NCI-H510A (cell line): Measurements from ENCODE around the gene DCAF5.
A peak's percentile ranks its signal among the peaks of the same experiment; 100 is the strongest.

Experiments
- DNase-seq: peaks from one replicate; lab custom pipeline; 2025; lab: John Stamatoyannopoulos, UW

Gene DCAF5

DNA sequence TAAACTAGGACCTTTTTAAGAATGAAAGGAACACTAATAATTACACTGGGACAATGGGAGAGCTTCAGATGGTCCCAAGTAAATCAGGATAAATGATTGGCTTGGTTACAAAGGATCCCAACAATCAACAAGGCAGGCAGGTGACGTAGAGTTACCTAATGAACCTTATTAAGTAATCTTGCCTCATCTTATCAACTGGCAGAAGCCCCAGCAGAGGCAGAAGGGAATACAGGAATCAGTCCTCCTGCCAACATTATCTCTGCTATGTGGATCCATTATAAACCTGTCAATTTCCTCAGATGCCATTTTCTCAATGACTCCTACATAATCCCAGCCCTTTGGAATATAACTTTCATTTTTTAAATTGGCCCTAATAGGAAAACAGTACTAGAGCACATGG is 11.4 kb downstream of the DCAF5 start:
- DNase-seq, result no peak

DNA sequence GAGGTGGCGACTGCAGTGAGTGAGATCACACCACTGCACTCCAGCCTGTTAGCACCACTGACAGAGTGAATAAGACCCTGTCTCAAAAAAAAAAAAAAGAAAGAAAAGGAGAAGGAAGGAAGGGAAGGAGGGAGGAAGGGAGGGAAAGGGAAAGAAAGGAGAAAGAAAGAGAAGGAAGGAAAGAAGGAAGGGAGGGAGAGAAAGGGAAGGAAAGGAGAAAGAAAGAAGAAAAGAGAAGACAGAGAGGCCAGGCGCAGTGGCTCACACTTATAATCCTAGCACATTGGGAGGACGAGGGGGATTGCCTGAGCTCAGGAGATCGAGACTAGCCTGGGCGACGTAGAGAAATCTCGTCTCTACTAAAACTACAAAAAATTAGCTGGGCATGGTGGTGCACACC is 13.2 kb downstream of the DCAF5 start:
- DNase-seq, result no peak

DNA sequence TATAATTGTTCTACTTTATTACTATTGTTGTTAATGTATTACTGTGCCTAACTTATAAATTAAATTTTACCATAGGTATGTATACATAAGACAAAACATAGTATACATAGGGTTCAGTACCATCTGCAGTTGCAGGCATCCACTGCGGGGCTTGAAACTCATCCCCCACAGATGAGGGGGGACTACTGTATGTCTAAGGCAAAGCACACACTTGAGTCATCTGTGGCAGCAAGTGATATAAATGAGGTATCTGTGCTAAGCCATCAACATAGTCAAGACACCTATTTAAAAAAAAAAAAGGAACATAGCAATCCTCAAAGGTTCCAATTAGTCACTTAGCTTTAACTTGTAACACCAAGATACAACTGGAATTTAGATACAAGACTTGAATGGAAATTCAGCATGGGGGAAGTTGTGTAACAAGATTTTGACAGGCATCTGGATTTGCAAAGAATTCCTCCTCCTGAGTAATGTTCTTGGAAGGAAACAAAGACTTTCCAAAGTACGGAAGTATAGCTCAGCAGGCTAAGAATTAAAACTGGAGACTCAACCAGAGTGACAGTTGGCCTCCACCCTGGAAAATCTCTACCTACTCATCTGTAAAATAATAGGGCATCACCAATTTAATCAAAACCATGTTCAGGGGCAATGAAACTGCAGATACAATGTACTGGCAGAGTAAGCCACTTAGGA is 14.9 kb downstream of the DCAF5 start:
- no peak for DNase-seq

DNA sequence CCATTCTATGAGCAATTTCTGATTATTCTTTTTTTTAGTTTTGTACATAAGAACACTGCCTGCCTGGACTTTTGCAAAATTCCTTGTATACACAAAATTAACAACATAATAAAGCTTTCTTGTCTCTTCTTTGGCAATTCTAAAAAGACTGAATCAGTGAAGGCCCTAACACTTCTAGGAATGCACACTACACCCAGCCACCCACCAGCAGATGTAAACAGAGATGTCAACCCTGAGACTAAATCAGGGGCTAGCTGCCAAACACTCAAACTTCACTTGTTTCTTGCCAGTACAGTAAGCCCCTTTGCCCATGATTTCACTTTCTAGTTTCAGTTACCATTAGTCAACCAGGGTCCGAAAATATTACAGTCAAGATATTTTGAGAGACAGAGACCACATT is 15.5 kb downstream of the DCAF5 start:
- DNase-seq, result no peak

DNA sequence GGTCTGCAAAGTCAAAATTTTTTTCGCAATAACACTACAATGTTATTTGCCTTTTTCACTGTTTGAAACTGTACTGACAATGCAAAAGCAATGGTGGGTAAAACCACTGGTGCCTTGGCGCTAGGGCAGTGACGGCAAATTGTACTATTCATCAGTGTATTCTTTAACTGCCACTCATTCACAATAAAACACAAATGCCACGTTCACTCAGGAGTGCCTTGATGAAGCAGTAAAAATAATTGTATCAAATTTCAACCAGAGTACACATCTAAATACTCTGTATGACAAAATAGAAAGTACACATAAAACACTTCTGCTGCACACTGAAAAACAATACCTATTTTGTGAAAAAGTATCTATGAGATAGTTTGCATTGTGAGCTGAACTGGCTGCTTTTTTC is 17.8 kb downstream of the DCAF5 start:
- no peak for DNase-seq

DNA sequence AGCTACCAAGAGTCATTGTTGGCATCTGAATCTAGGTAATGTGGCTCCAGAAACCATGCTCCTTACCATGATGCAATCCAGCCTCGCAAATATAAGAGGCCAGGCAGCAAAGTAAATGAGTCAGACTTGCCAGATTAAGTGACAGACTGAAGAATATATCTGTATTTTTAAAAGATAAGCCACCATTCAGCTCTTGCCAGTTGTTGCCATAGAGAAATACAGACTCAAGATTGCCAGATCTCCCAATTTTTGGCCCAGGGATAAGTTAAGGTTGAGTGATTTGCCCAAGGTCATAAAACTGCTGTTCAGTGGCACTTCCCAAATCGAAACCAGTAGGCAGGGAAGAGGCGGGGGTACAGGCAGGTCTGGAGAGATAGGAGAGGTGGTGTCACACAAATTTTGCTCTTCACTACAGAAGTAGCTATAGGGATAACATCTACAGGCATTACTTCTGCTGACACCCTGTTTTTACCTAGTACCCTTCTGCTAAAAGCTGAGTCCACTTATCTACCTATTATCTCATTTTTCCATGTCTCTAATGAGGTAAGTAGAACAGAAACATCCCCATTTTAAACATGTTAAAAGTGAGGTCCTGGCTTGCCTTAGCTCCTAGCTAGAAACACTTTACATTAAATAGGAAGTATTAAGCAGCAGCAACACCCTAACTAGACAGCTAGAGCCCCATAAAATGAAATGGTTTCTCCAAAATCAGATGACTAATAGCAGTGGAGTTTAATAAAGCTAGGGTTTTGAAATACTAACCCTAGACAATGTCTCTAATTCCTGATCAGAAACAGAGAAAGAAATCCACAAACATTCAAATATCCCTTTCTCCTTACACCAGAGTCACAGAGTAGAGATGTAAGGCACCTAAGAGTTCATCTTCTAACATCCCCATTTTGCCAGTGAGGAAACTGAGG is 19.5 kb downstream of the DCAF5 start:
- no peak for DNase-seq

DNA sequence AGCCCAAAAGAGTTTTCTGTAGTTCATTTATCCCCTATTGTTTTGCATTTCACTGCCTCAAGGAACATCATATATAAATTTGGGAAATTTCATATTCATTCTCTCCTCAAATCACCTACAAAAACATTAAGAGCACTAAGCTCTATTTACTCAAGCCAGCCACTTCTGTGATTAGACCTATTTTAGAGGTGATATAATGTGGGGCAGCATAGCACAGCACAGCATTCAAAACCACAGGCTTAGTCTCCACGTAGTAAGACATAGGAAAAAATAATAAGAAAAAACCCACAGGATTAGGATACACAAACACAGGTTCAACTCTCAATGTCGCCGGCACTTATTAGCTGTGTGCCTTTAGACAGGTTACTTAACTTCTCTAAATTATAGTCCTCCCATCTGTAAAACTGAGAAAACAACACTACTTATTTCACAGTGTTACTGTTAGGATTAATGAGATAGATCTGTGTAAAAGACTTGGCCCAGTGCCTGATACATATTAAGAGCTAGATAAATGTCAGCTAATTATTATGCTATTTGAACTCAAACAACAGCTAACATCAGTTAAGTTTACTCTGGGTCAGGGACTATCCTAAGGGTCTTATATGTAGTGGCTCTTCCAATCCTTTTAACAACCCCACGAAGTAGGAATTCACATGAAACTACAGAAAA is 20.3 kb downstream of the DCAF5 start:
- no peak for DNase-seq

DNA sequence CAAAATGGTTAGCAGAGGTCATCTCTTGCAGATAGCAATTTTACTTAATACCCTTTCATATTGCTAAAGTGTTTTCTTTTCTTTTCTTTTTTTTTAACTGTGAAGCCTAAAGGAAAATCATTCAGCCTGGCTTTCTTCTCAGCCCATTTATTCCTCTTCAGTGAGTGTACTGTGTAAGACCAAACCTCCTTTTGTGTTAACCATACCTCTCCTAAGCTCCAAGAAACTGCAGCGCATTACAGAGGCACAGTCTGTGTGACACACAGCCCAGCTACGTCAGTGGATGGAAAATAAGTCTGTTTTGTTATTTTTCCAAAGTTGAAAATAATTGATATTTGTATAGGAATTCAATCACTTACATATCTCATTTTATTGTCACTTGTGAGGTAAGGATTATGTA is 21.7 kb downstream of the DCAF5 start:
- DNase-seq, result no peak

DNA sequence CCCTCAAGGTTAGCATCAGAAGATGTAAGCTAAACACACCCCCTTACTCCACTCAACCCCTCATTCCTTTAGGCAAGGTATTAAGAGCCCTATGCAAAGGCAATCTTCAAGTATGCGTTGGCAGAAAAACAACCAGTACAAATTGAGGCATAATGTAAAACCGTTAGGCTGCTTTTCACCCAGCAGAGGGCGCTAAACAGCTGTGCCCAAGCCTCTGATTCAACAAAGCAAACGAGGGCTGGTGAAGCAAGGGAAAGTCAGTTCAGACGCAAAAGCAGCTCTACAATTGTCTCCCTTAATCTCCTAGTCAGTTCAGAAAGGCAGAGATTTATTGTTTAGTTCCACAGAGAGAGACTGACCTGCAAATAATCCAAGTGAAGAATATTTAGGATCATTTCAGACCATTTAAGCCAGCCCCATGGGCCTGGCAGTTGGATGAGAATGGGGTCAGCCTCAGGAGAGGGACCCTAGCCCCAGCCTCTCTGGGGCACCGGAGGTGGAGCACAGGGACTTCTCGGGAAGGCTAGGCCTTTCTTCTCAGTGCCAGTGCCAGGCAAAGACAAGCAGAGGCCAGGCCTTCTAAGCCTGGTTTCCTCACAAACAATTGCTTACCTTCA is 23.5 kb downstream of the DCAF5 start:
- DNase-seq, result peak; percentile 59

DNA sequence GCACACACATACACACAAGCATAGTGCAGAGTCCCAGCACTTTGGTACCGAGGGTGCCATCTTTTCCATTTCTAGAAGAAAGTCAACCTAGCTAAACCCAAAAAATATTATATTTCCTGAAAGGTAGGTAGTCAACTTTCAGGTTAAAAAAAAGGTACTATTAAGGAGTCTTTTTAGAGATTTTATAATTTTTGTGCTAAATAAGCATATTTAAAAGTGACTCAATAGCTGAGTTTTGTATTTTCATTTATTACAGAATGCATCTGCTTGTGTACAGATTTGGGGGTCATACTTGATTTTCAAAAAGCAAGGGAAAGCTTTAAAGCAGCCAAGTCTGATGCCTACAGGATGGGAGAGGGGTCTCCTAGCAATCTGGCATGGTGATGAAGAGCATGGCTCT is 34.6 kb downstream of the DCAF5 start:
- DNase-seq, result no peak

DNA sequence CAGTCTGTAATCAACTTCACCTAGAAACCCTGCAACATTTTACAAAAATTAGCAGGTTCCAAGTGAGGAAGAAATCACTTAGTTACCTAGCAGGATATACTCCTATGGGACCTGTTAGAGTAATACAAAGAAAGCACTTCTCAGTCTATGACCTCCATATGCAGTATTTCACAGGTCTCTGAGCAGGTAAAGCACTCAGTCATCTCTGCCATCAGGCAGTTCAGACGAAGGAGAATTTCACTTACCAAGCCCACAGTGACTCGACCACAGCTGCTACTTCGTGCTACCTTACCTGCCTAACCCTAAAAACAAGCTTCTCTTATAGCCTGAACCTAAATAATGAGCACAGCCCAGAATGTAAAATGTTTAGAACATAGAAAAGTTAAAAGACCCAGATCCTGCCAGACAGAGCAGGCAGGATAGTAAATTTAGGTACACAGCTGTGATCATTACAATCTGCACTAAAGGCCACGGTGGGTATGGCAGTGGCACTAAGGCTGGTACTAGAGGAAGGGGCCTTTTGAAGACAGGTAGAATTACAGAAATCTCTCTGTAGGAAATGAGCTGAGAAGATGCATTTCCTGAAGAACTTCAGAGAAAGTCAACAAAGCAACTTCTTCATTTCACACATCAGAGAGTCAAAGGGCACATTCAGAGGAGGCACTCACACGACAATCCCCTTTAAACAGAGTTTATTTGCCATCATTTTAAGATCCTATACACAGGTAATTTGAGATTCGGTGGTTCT is 35.7 kb downstream of the DCAF5 start:
- DNase-seq, result no peak

DNA sequence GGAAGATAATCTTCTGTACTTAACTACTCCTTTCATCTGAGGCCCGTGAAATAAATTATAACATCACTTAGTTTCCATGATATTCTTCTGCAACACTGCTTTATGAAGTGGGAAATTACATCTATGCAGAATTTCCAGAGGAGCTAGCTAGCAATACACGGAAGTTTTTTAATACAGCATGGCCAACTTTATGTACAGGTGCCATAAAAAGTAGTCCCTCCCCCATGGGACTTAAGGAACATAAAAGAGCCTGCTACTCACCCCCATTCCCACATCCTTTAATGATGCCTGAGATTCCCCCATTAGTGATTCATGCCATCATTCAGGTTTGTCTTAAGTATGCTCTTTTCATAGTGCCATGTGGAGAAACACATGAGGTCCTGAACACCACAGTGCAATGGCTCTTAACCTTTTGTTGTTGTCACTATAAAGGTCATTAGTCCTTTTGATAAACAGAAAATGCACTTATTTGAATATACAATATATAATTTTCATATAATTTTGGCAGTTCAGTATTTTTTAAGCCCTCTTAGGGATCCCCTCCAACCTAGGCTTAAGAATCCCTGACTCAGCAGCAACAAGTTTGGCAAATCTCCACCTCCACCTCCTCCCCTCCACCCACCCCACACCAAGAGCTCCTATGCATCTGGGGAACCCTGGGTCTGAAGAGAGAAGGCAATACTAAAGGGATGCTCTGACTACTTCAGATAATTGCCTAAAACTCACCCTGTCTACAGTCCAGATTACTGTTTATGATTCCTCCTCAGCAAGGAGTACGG is 37.3 kb downstream of the DCAF5 start:
- no peak for DNase-seq

DNA sequence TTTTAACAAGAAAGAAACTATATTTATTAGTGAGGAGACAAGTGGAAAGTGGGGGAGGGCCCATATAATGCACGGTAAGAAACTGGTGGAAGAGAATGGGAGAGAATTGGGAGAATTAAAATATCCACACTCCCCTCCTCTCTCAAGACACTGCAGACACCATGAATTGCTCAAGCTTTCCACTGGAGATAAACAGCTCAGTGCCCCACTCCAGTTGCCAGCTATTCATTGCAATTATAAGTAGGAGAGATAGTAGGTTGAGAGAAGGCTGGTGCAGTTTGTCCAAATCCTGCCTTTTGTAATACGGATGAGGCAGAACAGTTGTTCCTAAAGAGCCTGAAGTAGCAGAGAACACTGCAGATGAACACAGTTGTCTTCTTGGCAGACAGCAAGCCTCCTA is 38.2 kb downstream of the DCAF5 start:
- no peak for DNase-seq

DNA sequence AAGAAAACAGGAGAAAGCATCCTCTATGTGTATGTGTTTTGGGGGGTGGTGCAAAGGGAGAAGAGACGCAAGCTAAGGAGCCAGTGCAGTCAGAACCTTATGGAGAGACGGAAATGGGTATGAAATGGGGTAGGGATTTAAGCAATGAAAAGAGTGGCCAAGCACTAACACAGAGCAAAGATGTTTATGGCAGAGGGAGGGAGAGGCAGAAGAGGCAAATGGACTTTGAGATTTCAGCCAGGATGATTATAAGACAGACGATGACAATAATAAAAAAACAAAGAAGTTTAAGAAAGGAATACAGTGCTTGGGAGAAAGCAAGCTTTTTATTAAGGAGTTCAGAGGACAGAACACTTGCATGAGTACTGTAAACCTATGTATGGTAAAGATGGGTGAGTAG is 44.6 kb downstream of the DCAF5 start:
- no peak for DNase-seq

DNA sequence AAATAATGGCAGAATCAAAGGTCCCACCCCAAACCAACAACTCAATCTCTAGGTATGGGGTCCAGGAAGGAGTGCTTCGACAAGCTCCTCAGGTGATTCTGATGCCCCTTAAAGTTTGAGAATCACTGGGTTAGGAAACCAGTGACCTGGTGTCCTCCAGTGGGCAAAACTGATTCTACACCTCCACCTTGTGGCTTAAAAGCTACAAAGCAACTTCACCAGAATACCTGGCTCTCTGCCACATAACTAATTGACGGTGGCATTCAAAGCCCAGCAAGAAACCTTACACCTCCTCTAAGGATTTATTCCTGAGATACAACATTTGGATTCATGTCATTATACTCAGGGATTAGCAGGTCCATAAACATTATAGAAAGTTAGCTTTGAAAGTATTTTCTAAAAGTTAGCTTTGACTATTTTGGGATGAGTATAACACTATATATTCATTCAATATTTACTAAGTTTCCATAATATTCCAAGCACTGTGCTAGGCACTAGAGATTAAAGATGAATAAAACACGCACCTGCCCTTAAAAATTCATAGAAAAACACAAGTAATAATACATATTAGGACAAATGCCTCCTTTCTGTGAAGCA is 45.4 kb downstream of the DCAF5 start:
- peak; percentile 41 for DNase-seq

DNA sequence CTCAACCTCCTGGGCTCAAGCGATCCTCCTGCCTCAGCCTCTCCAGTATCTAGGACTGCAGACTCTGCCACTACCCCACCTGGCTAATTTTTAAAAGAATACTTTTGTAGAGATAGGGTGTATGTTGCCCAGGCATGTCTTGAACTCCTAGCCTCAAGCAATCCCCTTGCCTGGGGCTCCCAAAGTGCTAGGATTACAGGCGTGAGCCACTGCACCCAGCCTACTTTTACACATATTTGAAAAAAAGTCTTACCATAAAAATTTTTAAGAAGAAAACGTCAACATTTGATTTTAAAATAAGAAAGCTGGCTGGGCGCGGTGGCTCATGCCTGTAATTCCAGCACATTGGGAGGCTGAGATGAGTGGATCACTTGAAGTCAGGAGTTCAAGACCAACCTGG is 46.5 kb downstream of the DCAF5 start:
- no peak for DNase-seq

DNA sequence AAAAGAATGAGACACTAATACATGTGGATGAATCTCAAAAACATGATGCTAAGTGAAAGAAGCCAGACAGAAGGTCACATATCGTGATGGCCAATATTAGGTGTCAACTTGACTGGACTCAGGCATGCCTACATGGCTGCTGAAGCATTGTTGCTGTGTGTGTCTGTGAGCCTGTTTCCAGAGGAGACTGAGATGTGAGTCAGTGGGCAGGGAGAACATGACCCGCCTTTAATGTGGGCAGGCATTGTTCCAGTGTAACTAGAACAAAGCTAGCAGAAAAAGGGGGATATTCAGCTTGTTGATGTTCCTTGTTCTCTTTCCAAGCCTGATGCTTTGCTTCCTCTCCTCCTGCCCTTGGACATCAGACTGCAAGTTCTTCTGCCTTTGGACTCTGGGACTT is 47.6 kb downstream of the DCAF5 start:
- no peak for DNase-seq

DNA sequence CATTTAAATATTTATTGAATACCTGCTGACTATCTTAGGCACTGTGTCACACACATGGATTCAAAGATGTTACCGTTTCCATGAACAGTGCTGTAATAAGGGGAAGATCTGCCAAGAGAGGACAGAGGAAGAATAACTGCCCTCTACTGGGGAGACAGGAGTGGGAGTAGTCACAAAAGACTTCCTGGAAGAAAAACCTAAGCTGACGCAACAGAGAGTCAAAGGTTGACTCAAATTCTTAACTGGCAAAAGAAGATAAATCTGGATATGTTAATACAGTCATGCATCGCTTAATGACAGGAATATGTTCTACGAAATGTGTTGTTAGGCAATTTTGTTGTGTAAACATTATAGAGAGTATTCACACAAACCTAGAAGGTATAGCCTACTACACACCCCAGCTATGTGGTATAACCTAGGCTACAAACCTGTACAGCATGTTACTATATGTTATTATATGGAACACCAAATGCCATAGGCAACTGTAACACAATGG is 51.5 kb downstream of the DCAF5 start:
- no peak for DNase-seq

DNA sequence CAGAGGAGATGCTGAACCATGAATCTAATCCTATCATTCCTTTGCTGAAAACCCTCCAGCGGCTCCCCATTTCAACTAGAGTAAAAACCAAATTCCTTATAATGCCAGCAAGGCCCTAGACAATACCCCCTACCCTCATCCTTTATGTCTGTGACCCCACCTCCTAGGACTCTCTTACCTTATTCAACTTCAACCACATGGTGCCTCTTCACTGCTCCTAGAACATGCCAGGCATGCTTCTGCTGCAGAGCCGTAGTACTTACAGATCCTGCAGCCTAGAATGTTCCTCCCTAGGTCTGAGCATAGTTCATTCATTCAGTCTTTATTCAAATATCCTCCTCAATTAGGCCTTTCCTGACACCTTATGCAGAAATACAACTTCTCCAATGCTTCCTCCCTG is 54.9 kb downstream of the DCAF5 start:
- no peak for DNase-seq

DNA sequence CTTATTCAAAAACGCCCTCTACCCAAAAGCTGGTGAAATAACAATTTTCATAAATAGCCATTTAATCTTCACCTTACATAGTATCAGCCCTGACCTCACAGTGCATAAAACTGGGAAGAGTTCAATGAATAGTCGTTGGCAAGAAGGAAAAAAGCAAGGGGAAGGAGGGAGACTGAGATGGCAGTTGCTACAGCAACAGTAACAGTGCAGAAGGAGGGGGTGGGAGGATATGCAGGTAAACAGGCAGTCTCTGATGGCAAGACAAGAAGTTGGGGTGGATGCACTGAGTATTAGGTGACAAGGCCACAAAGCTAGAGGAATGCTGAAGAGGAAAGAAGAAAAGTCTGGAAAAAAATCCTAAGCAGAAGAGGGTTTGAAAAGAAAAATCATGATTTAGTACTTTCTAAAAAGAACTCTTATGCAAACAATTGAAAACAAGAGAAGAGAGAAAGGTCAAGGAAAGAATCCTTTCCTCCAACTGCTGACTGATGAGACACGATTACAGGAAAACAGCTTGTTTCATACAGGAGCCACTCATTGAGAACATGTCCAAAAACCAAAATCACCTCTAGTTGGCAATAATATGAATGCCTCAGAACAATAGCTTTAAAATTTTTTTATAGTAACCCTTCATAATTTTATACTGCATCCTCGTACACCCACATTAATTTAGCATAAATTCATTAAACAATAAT is 56.0 kb downstream of the DCAF5 start:
- DNase-seq, result no peak
